K562 (cell line): ENCODE measurements around the gene WNT2. TPM values are rescaled to one million over a fixed set of nuclear protein-coding genes. Genes with fewer than 3 reads are reported as not detected.

Experiments
- ATAC-seq: fragments of 200-7000 bp; cut with Tn5 transposase; 3 replicates; pipeline ENCODE4 v1.9.1; 2020; ENCODE audit warnings: moderate library complexity
- BruUV-seq: library from RNA; stranded (reverse); fragments of 400-500 nt; replicated peaks from 2 replicates; lab custom pipeline; 2021; lab: Mats Ljungman, UMichigan
- CTCF ChIA-PET: fragments of 300-600 bp; formaldehyde crosslinking; extraction: SDS; loops from one replicate; lab custom pipeline; 2021; ENCODE audit warnings: low intra/inter-chr PET ratio; lab: Yijun Ruan, JAX
- POLR2A ChIA-PET: fragments of 300-600, 350-650 bp; sonication (Branson Sonifier 250); formaldehyde crosslinking; extraction: SDS; loops from one replicate; lab custom pipeline; 2021; ENCODE audit warnings: antibody characterized with exemption, inconsistent platforms; lab: Yijun Ruan, JAX
- DNase-seq, 4 experiments: peaks; one replicate each; pipeline versions ENCODE4 v3.0.0 to v3.0.0-alpha.2; 2011 to 2018; ENCODE audit warnings: low spot score in 3 of 4, mixed read lengths in 3 of 4; ENCODE audit errors: extremely low read depth in 1 of 4
- FAIRE-seq: peaks from 2 replicates; lab custom pipeline; 2011; peaks lifted over from hg19 to GRCh38; lab: Jason Lieb, UNC
- H2AFZ ChIP-seq: 2 replicates; pipeline ENCODE4 v1.6.0; 2011; ENCODE audit warnings: low read depth, low read length, control low read depth, inconsistent platforms
- H3K27ac ChIP-seq: fragments of 200-600 bp; 3 replicates; pipeline ENCODE4 v1.8.0; 2011; ENCODE audit warnings: low read depth, mild to moderate bottlenecking, control low read depth, inconsistent platforms, low read length, moderate library complexity, mixed read lengths; ENCODE audit errors: extremely low read depth
- H3K27me3 ChIP-seq, 2 experiments: fragments of 300-600 bp in 1 of 2; 2 replicates in 1 of 2; 3 replicates in 1 of 2; pipeline versions ENCODE4 v1.6.0 to v1.8.0; 2011; ENCODE audit warnings: inconsistent platforms in 2 of 2, low read length in 2 of 2, mild to moderate bottlenecking in 1 of 2, mixed read lengths in 1 of 2, moderate library complexity in 1 of 2; ENCODE audit not compliant: control insufficient read depth in 2 of 2, insufficient read depth in 2 of 2
- H3K36me3 ChIP-seq: fragments of 300-600 bp; 3 replicates; pipeline ENCODE4 v1.8.0; 2011; ENCODE audit warnings: mild to moderate bottlenecking, low read length, inconsistent platforms; ENCODE audit not compliant: control insufficient read depth, insufficient read depth
- H3K4me1 ChIP-seq, 2 experiments: fragments of 200-600 bp in 1 of 2; replicated peaks in 1 of 2; 2 replicates in 1 of 2; 3 replicates in 1 of 2; pipeline versions ENCODE4 v1.5.1 to v1.8.0; 2011; ENCODE audit warnings: inconsistent platforms in 2 of 2, low read length in 2 of 2, mild to moderate bottlenecking in 1 of 2, mixed read lengths in 1 of 2, moderate library complexity in 1 of 2; ENCODE audit not compliant: control insufficient read depth in 2 of 2, insufficient read depth in 2 of 2
- H3K4me2 ChIP-seq: 2 replicates; pipeline ENCODE4 v1.6.1; 2011; ENCODE audit warnings: low read length, control low read depth, inconsistent platforms, mixed read lengths; ENCODE audit not compliant: insufficient read depth
- H3K4me3 ChIP-seq: fragments of 200-600 bp; sonication (generic), shearing (Covaris generic); 2 replicates; pipeline ENCODE4 v1.5.1; 2016; ENCODE audit warnings: control low read depth, inconsistent platforms
- H3K79me2 ChIP-seq: fragments of 200-600 bp; 3 replicates; pipeline ENCODE4 v1.8.0; 2011; ENCODE audit warnings: low read length, inconsistent platforms; ENCODE audit not compliant: control insufficient read depth, insufficient read depth
- H3K9ac ChIP-seq, 2 experiments: 2 replicates each; pipeline versions ENCODE4 v1.6.0 to v1.6.1; 2011; ENCODE audit warnings: low read depth in 2 of 2, low read length in 2 of 2, control low read depth in 1 of 2, inconsistent platforms in 1 of 2, mild to moderate bottlenecking in 1 of 2, mixed read lengths in 1 of 2; ENCODE audit not compliant: insufficient read depth in 1 of 2
- H3K9me1 ChIP-seq: one replicate; pipeline ENCODE4 v1.6.0; 2011; ENCODE audit warnings: inconsistent platforms, mild to moderate bottlenecking, low read length, moderate library complexity; ENCODE audit not compliant: control insufficient read depth, insufficient read depth
- H3K9me3 ChIP-seq: replicated peaks from 2 replicates; pipeline ENCODE4 v1.5.1; 2011; ENCODE audit warnings: low read depth, low read length, inconsistent platforms; ENCODE audit not compliant: control insufficient read depth, insufficient read depth
- H4K20me1 ChIP-seq: replicated peaks from 2 replicates; pipeline ENCODE4 v1.6.1; 2011; ENCODE audit warnings: low read length, inconsistent platforms, mixed read lengths; ENCODE audit not compliant: control insufficient read depth, insufficient read depth
- BRD9 ChIP-seq: fragments of 450-650 bp; IDR thresholded peaks from 2 replicates; pipeline ENCODE4 v1.6.1; 2018; ENCODE audit warnings: low read depth; ENCODE audit not compliant: partially characterized antibody
- GABPA ChIP-seq: fragments of 200-800 bp; sonication (Bioruptor generic); conservative IDR thresholded peaks from 2 replicates; pipeline ENCODE4 v1.6.1; 2016; ENCODE audit warnings: low read depth, missing genetic modification characterization, missing compliant biosample characterization
- HDAC6 ChIP-seq: IDR thresholded peaks from 2 replicates; pipeline ENCODE4 v1.6.1; 2012; ENCODE audit warnings: low read depth, mild to moderate bottlenecking, control low read depth, inconsistent platforms, low read length, moderate library complexity
- HMG20B ChIP-seq: fragments of 250-450 bp; sonication (Bioruptor Pico); IDR thresholded peaks from 2 replicates; pipeline ENCODE4 v1.5.0; 2021; ENCODE audit warnings: mild to moderate bottlenecking
- NR2F6 ChIP-seq: fragments of 450-650 bp; formaldehyde crosslinking; IDR thresholded peaks from 2 replicates; pipeline ENCODE4 v1.4.0; 2020; ENCODE audit warnings: mild to moderate bottlenecking
- POLR3G ChIP-seq: IDR thresholded peaks from 2 replicates; pipeline ENCODE4 v1.6.1; 2011; ENCODE audit not compliant: insufficient read length, insufficient replicate concordance; ENCODE audit errors: extremely low read depth
- RUNX1 ChIP-seq: sonication (generic); IDR thresholded peaks from 2 replicates; pipeline ENCODE4 v1.6.1; 2016; ENCODE audit warnings: antibody characterized with exemption, low read depth
- TBL1XR1 ChIP-seq, 2 experiments: IDR thresholded peaks; 2 replicates each; pipeline ENCODE4 v1.6.1; 2012; ENCODE audit warnings: improper control_type of control experiment in 2 of 2, low read length in 2 of 2, mild to moderate bottlenecking in 1 of 2
- ZNF431 ChIP-seq: sonication (generic); formaldehyde crosslinking; IDR thresholded peaks from 2 replicates; pipeline ENCODE4 v1.8.0; 2022; ENCODE audit warnings: mild to moderate bottlenecking, missing genetic modification reagents
- WGBS: fragments of 100-300 bp; shearing (Covaris generic); methylation state at CpG from one replicate; pipeline ENCODE4 v1.1.6; 2016; ENCODE audit warnings: low coverage, mixed read lengths; ENCODE audit not compliant: insufficient coverage; ENCODE audit errors: missing lambda C conversion rate; 5-methylcytosine and 5-hydroxymethylcytosine counted together
- in situ Hi-C: fragments of 300-500 bp; cut with MboI; formaldehyde crosslinking; loops from 4 replicates; pipeline ENCODE4 v1.15.0; 2018; ENCODE audit warnings: inconsistent platforms, mixed read lengths
- intact Hi-C: fragments of 100-400 bp; cut with micrococcal nuclease; formaldehyde crosslinking; loops from 2 replicates; pipeline ENCODE4 v1.14.2; 2022
- polyA plus RNA-seq, 8 experiments: library from polyadenylated mRNA; depleted of rRNA in 4 of 8; stranded (reverse) in 5 of 8; unstranded in 3 of 8; fragments of >200 nt; fragmentation: Nextera tagmentation in 2 of 8; fragmentation: Illumina TruSeq in 1 of 8; extraction: Ambion mirVana in 2 of 8; extraction: Trizol in 1 of 8; gene quantifications; 2 replicates each; pipeline versions ENCODE4 v1.2.1 to v1.2.3, GENCODE V29; 2011 to 2014; ENCODE audit warnings: inconsistent platforms in 1 of 8, missing spikeins in 1 of 8
- total RNA-seq, 7 experiments: library from RNA; depleted of rRNA in 6 of 7; stranded (reverse); fragments of >200 nt in 6 of 7; fragmentation: Illumina TruSeq in 2 of 7; extraction: Trizol in 2 of 7; gene quantifications; 2 replicates each; pipeline versions ENCODE4 v1.2.1 to v1.2.3, GENCODE V29; 2011 to 2021; ENCODE audit warnings: low replicate concordance in 1 of 7
- TF ChIP-seq, protein P1 (sequence below): sonication (generic); formaldehyde crosslinking; IDR thresholded peaks from 2 replicates; pipeline ENCODE4 v1.8.0; 2022; ENCODE audit warnings: mild to moderate bottlenecking, missing genetic modification reagents
- TF ChIP-seq, protein P2 (sequence below), 2 experiments: IDR thresholded peaks in 1 of 2; conservative IDR thresholded peaks in 1 of 2; 2 replicates each; pipeline ENCODE4 v1.6.1; 2016; ENCODE audit warnings: low read depth in 2 of 2, mild to moderate bottlenecking in 1 of 2, missing compliant biosample characterization in 1 of 2, missing genetic modification characterization in 1 of 2, moderate library complexity in 1 of 2
- TF ChIP-seq, protein P3 (sequence below): fragments of 450-650 bp; IDR thresholded peaks from 2 replicates; pipeline ENCODE4 v1.6.1; 2014; ENCODE audit warnings: low read depth, mild to moderate bottlenecking, moderate library complexity, borderline replicate concordance

WNT2 gene
- total and polyA plus RNA-seq, 9 of the 15 experiments (the other 6 are each of a cell fraction or from before 2014, with no cell fraction given) = 0.04 TPM; not detected in 8

DNA sequence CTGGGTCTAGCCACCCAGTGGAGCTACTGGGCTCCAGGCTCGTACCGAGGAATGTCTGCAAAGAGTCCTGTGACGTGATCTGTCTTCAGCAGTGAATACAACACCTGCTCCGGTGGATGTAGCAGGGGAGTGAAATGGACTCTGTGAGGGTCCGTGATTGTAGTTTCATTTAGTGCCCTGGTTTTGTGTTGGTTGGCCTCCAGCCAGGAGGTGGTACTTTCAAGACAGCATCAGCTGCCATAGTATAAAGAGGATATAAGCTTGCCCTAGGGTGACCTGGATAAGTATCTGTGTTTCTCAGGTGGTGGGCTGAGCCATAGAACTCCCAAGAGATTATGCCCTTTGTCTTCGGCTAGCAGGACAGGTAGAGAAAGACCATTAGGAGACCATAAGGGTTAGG is 24.6 kb upstream of the WNT2 start:
- in situ Hi-C loops = no loop called here
- H3K27ac ChIP-seq = no peak overlapping the region
- H3K27me3 ChIP-seq = no peaks in the 10 kb centered on the region

More for the DNA sequence above, 24.6 kb upstream of the WNT2 start:
- Histone ChIP-seq H3K4me3 (no peak overlapping the region), H3K36me3 (no peaks in the 10 kb centered on the region), H3K79me2 (no peaks in the 10 kb centered on the region), H3K9me3 (no peaks in the 10 kb centered on the region), H2AFZ (no peak overlapping the region), H3K9me1 (no peaks in the 10 kb centered on the region), H3K4me2 (no peak overlapping the region)
- intact Hi-C loops = no loop called here
- WGBS = 0% methylated on average over 6 of the region's 6 CpGs
- POLR2A ChIA-PET = no interaction called here
- FAIRE-seq (no peak), DNase-seq (no peak)
- BruUV-seq = no TSS peak
- TF ChIP-seq, protein P1, sequence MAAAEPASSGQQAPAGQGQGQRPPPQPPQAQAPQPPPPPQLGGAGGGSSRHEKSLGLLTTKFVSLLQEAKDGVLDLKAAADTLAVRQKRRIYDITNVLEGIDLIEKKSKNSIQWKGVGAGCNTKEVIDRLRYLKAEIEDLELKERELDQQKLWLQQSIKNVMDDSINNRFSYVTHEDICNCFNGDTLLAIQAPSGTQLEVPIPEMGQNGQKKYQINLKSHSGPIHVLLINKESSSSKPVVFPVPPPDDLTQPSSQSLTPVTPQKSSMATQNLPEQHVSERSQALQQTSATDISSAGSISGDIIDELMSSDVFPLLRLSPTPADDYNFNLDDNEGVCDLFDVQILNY (CRISPR knock-in tag) = no peak
- TF ChIP-seq HDAC6 (no peak), RUNX1 (no peak), NR2F6 (CRISPR knock-in tag) (no peak), BRD9 (no peak), HMG20B (no peak), GABPA (tag) (no peak), ZNF431 (CRISPR knock-in tag) (no peak), POLR3G (no peak), TBL1XR1 (IDR thresholded peaks at IDR 0.05; ENCODE audit: low read length in 2 of 2) (no peak)
- TF ChIP-seq, protein P2, sequence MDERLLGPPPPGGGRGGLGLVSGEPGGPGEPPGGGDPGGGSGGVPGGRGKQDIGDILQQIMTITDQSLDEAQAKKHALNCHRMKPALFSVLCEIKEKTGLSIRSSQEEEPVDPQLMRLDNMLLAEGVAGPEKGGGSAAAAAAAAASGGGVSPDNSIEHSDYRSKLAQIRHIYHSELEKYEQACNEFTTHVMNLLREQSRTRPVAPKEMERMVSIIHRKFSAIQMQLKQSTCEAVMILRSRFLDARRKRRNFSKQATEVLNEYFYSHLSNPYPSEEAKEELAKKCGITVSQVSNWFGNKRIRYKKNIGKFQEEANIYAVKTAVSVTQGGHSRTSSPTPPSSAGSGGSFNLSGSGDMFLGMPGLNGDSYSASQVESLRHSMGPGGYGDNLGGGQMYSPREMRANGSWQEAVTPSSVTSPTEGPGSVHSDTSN (CRISPR knock-in tag; IDR thresholded peaks at IDR 0.05; ENCODE audit: low read depth) = no peak
- TF ChIP-seq, protein P2 (tag; conservative IDR thresholded peaks at IDR 0.05; ENCODE audit: low read depth) = no peak
- TF ChIP-seq, protein P3, sequence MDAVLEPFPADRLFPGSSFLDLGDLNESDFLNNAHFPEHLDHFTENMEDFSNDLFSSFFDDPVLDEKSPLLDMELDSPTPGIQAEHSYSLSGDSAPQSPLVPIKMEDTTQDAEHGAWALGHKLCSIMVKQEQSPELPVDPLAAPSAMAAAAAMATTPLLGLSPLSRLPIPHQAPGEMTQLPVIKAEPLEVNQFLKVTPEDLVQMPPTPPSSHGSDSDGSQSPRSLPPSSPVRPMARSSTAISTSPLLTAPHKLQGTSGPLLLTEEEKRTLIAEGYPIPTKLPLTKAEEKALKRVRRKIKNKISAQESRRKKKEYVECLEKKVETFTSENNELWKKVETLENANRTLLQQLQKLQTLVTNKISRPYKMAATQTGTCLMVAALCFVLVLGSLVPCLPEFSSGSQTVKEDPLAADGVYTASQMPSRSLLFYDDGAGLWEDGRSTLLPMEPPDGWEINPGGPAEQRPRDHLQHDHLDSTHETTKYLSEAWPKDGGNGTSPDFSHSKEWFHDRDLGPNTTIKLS = no peak
- TF ChIP-seq, all 486 proteins: peak for 0
- Histone ChIP-seq H3K9ac (no peak overlapping the region), H4K20me1 (no peaks in the 10 kb centered on the region), H3K4me1 (no peaks in the 10 kb centered on the region)
- CTCF ChIA-PET = no interaction called here
- ATAC-seq = no peak
